SK-N-MC (cell line): ENCODE data around the gene DDC.
"Not testable (repeated sequence)": the region's sequence is repeated elsewhere in the genome, so short reads cannot be mapped to it uniquely, and the experiment has no call there.

Source experiments
- DNase-seq: peaks from one replicate; pipeline ENCODE4 v3.0.0-alpha.2; 2011; ENCODE audit warnings: low read depth, low spot score
- H3K27ac ChIP-seq: fragments of 200-600 bp; sonication (generic); 2 replicates; pipeline ENCODE4 v1.5.1; 2016; ENCODE audit warnings: mixed run types
- H3K36me3 ChIP-seq: fragments of 200-600 bp; sonication (generic); 2 replicates; pipeline ENCODE4 v1.6.1; 2017; ENCODE audit warnings: antibody characterized with exemption, low read length, mixed read lengths; ENCODE audit not compliant: insufficient read depth
- H3K4me3 ChIP-seq: fragments of 200-600 bp; sonication (generic); 2 replicates; pipeline ENCODE4 v1.5.1; 2016
- H3K9ac ChIP-seq: fragments of 200-600 bp; sonication (generic); 2 replicates; pipeline ENCODE4 v1.8.0; 2017; ENCODE audit warnings: mixed run types, mixed read lengths; ENCODE audit not compliant: insufficient read length
- H3K9me3 ChIP-seq: fragments of 200-600 bp; sonication (generic); 2 replicates; pipeline ENCODE4 v1.6.1; 2017; ENCODE audit warnings: low read depth, mild to moderate bottlenecking, antibody characterized with exemption, low read length, moderate library complexity, mixed read lengths
- EZH2 ChIP-seq: fragments of 200-600 bp; sonication (generic); IDR thresholded peaks from one replicate; pipeline ENCODE4 v1.6.1; 2017; ENCODE audit warnings: antibody characterized with exemption
- FOXP2 ChIP-seq: optimal IDR thresholded peaks from 2 replicates; pipeline ENCODE3; 2011; ENCODE audit warnings: mild to moderate bottlenecking, moderate library complexity; ENCODE audit not compliant: insufficient read depth; ENCODE audit errors: extremely low read length, control extremely low read depth
- POLR2AphosphoS5 ChIP-seq: IDR thresholded peaks from 2 replicates; pipeline ENCODE4 v1.6.1; 2012; ENCODE audit warnings: mild to moderate bottlenecking, low read depth, low read length, borderline replicate concordance

DDC gene

GRCh38 chr7:50591480-50592438, 26.6 kb upstream of the DDC start:
- Histone ChIP-seq H3K4me3 (no peak overlapping the region), H3K9ac (no peak overlapping the region), H3K36me3 (peaks cover 35% of the 10 kb centered on the region), H3K27ac (no peak overlapping the region), H3K9me3 (no peaks in the 10 kb centered on the region)
- no peak for TF ChIP-seq EZH2
- no peak for TF ChIP-seq FOXP2
- no peak for TF ChIP-seq POLR2AphosphoS5
- DNase-seq = no peak

GRCh38 chr7:50591098-50591479, 25.9 kb upstream of the DDC start:
- Histone ChIP-seq H3K9me3 (no peaks in the 10 kb centered on the region), H3K27ac (no peak overlapping the region), H3K36me3 (peaks cover 30% of the 10 kb centered on the region), H3K9ac (no peak overlapping the region), H3K4me3 (no peak overlapping the region)
- TF ChIP-seq POLR2AphosphoS5 (no peak), FOXP2 (no peak), EZH2 (no peak)
- DNase-seq = no peak

- TF ChIP-seq POLR2AphosphoS5 (no peak), FOXP2 (no peak), EZH2 (no peak)
- peaks cover 30% of the 10 kb centered on the region for H3K36me3 ChIP-seq
- H3K27ac ChIP-seq = no peak overlapping the region
- no peaks in the 10 kb centered on the region for H3K9me3 ChIP-seq
- DNase-seq = no peak
- no peak overlapping the region for H3K4me3 ChIP-seq
- no peak overlapping the region for H3K9ac ChIP-seq
These were observed 25.3 kb upstream of the DDC start for GRCh38 chr7:50590535-50590934.

GRCh38 chr7:50589364-50589763, 24.2 kb upstream of the DDC start:
- Histone ChIP-seq H3K27ac (no peak overlapping the region), H3K4me3 (no peak overlapping the region), H3K36me3 (peaks cover 23% of the 10 kb centered on the region), H3K9ac (no peak overlapping the region), H3K9me3 (no peaks in the 10 kb centered on the region)
- no peak for DNase-seq
- TF ChIP-seq EZH2 (no peak), FOXP2 (no peak), POLR2AphosphoS5 (no peak)

- Histone ChIP-seq H3K36me3 (peaks cover 22% of the 10 kb centered on the region), H3K4me3 (no peak overlapping the region), H3K9me3 (no peaks in the 10 kb centered on the region), H3K27ac (no peak overlapping the region), H3K9ac (no peak overlapping the region)
- DNase-seq = no peak
- TF ChIP-seq POLR2AphosphoS5 (no peak), FOXP2 (no peak), EZH2 (no peak)
These were observed 23.7 kb upstream of the DDC start for GRCh38 chr7:50588937-50589336.

GRCh38 chr7:50587737-50588136, 22.5 kb upstream of the DDC start:
- Histone ChIP-seq H3K36me3 (peaks cover 10% of the 10 kb centered on the region), H3K9ac (no peak overlapping the region), H3K9me3 (no peaks in the 10 kb centered on the region), H3K4me3 (no peak overlapping the region), H3K27ac (no peak overlapping the region)
- TF ChIP-seq EZH2 (no peak), FOXP2 (no peak), POLR2AphosphoS5 (no peak)
- no peak for DNase-seq

- Histone ChIP-seq H3K4me3 (no peak overlapping the region), H3K36me3 (no peaks in the 10 kb centered on the region), H3K9ac (no peak overlapping the region), H3K27ac (no peak overlapping the region), H3K9me3 (no peaks in the 10 kb centered on the region)
- TF ChIP-seq EZH2 (no peak), POLR2AphosphoS5 (no peak), FOXP2 (no peak)
- DNase-seq = no peak
These were observed 19.7 kb upstream of the DDC start for GRCh38 chr7:50584793-50585408.

GRCh38 chr7:50584386-50584785, 19.2 kb upstream of the DDC start:
- DNase-seq = no peak
- Histone ChIP-seq H3K27ac (no peak overlapping the region), H3K36me3 (no peaks in the 10 kb centered on the region), H3K4me3 (no peak overlapping the region), H3K9ac (no peak overlapping the region), H3K9me3 (no peaks in the 10 kb centered on the region)
- TF ChIP-seq EZH2 = no peak
- no peak for TF ChIP-seq FOXP2
- TF ChIP-seq POLR2AphosphoS5 = no peak

- H3K36me3 ChIP-seq, H3K9ac ChIP-seq, H3K4me3 ChIP-seq, DNase-seq, H3K27ac ChIP-seq, H3K9me3 ChIP-seq: not testable (repeated sequence)
These were observed 18.1 kb upstream of the DDC start for GRCh38 chr7:50583295-50583694.

GRCh38 chr7:50582271-50582670, 17.1 kb upstream of the DDC start:
- H3K36me3 ChIP-seq, H3K27ac ChIP-seq, H3K9me3 ChIP-seq: not testable (repeated sequence)

GRCh38 chr7:50580666-50581065, 15.5 kb upstream of the DDC start:
- H3K9ac ChIP-seq, H3K9me3 ChIP-seq, H3K27ac ChIP-seq, DNase-seq, H3K36me3 ChIP-seq, H3K4me3 ChIP-seq: not testable (repeated sequence)

More at GRCh38 chr7:50582271-50582670, 17.1 kb upstream of the DDC start:
- not testable (repeated sequence) for DNase-seq, H3K9ac ChIP-seq, H3K4me3 ChIP-seq
